ENCODE measurements around the gene TSPYL2. TPM values are rescaled to one million over a fixed set of nuclear protein-coding genes. Genes with fewer than 3 reads are reported as not detected.

Gene TSPYL2
- 48.2 and 49.7 TPM in 2 replicates for total RNA-seq

DNA sequence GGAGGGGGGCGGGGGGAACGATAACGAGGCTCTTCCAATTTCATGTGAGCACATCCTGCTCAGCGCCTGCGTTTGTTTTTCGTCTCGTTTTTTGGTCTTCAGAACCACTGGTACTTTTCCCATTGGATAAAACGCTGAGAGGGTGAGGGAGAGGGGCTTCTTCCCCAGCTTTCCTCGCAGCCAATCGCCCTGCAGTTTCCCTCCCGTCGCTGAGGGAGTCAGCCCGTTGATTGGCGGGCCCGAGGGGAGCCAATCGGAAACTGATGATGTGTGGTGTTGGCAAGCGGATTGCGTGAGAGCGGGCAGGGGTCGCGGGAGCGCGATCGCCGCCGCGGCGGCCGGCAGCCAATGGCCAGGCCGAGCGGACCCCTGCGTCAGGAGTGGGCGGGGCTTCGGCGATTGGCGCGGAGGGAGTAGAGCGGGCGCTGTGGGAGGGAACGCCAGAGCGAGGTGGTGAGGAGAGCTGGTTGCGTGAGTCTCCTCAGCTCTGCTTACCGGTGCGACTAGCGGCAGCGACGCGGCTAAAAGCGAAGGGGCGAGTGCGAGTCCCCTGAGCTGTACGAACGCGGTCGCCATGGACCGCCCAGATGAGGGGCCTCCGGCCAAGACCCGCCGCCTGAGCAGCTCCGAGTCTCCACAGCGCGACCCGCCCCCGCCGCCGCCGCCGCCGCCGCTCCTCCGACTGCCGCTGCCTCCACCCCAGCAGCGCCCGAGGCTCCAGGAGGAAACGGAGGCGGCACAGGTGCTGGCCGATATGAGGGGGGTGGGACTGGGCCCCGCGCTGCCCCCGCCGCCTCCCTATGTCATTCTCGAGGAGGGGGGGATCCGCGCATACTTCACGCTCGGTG is at the start of gene TSPYL2:
TSS of gene TSPYL2 (plus strand) at position 443 of the 848 bp plus-strand sequence. CDS start at position 575, 132 bp downstream.
- CTCF ChIA-PET, result interaction anchor here (1.0 kb wide), 1 partner anchor 10 kb away, joined by 6 read pairs; no protein-coding TSS in a partner anchor
- ATAC-seq (ENCODE audit: low read depth) (peak; percentile 92), DNase-seq (peak; percentile 85)
- H3K27me3 Mint-ChIP-seq, result no peaks in the 10 kb centered on the region
- TF ChIP-seq, protein P1, sequence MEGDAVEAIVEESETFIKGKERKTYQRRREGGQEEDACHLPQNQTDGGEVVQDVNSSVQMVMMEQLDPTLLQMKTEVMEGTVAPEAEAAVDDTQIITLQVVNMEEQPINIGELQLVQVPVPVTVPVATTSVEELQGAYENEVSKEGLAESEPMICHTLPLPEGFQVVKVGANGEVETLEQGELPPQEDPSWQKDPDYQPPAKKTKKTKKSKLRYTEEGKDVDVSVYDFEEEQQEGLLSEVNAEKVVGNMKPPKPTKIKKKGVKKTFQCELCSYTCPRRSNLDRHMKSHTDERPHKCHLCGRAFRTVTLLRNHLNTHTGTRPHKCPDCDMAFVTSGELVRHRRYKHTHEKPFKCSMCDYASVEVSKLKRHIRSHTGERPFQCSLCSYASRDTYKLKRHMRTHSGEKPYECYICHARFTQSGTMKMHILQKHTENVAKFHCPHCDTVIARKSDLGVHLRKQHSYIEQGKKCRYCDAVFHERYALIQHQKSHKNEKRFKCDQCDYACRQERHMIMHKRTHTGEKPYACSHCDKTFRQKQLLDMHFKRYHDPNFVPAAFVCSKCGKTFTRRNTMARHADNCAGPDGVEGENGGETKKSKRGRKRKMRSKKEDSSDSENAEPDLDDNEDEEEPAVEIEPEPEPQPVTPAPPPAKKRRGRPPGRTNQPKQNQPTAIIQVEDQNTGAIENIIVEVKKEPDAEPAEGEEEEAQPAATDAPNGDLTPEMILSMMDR (IDR thresholded peaks at IDR 0.05), result no peak
- intact Hi-C loops (cut with micrococcal nuclease), result loop anchor here (1.0 to 10.0 kb wide), 7 partner anchors 11 to 1725 kb away; partner anchors contain the start of genes HUWE1, KDM5C, MAGED2 and PHF8
- H3K36me3 Mint-ChIP-seq (ENCODE audit: low read depth), result peaks cover 31% of the 10 kb centered on the region
- peaks cover 27% of the 10 kb centered on the region for H3K4me1 Mint-ChIP-seq
- peak within 1 kb of the TSS; percentile 91 for H3K4me3 Mint-ChIP-seq
- H3K9me3 Mint-ChIP-seq, result no peaks in the 10 kb centered on the region
- peak within 1 kb of the TSS; percentile 98 for H3K27ac Mint-ChIP-seq
- POLR2A ChIA-PET, result interaction anchor here (0.6 to 2.8 kb wide), 14 partner anchors 9 to 1448 kb away, joined by 3 to 21 read pairs (median 6); partner anchors contain the start of genes GNL3L, KANTR and KDM5C

DNA sequence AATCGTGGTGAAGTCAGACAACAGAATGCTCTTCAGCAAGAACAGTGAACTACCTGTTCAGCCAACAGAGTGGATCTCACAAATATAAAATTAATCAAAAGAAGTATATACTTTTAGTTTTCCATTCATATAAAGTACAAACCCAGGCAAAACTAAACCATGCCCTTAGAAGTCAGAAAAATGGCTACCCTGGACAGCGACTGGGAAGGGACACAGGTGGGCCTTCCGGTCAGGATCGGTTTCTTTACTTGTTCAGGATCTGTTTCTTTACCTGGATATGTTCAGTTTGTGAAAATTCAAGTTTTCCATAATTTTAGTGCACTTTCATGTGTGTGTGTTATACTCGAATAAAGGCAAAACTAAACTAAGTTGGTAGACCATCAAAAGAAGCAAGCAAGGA is 46.0 kb upstream of the TSPYL2 start:
- DNase-seq (no peak), ATAC-seq (ENCODE audit: low read depth) (no peak)
- Mint-ChIP-seq H3K27me3 (peaks cover 6% of the 10 kb centered on the region), H3K27ac (no peak overlapping the region), H3K4me3 (no peak overlapping the region), H3K9me3 (no peaks in the 10 kb centered on the region), H3K36me3 (ENCODE audit: low read depth) (no peaks in the 10 kb centered on the region), H3K4me1 (no peaks in the 10 kb centered on the region)
- CTCF ChIA-PET, result no interaction called here
- POLR2A ChIA-PET, result no interaction called here
- TF ChIP-seq, protein P1 (IDR thresholded peaks at IDR 0.05), result no peak
- intact Hi-C loops (cut with micrococcal nuclease), result no loop called here

- DNase-seq (no peak), ATAC-seq (ENCODE audit: low read depth) (no peak)
- no peak overlapping the region for H3K27ac Mint-ChIP-seq
- ChIA-PET CTCF (no interaction called here), POLR2A (no interaction called here)
- no peaks in the 10 kb centered on the region for H3K9me3 Mint-ChIP-seq
- no peaks in the 10 kb centered on the region for H3K36me3 Mint-ChIP-seq (ENCODE audit: low read depth)
- H3K4me1 Mint-ChIP-seq, result no peaks in the 10 kb centered on the region
- intact Hi-C loops (cut with micrococcal nuclease), result no loop called here
- H3K4me3 Mint-ChIP-seq, result no peak overlapping the region
- TF ChIP-seq, protein P1 (IDR thresholded peaks at IDR 0.05), result no peak
- peaks cover 6% of the 10 kb centered on the region for H3K27me3 Mint-ChIP-seq
Observed at GRCh38 chrX:53039236-53039635, 42.9 kb upstream of the TSPYL2 start.

- Mint-ChIP-seq H3K4me1 (peaks cover 3% of the 10 kb centered on the region), H3K9me3 (no peaks in the 10 kb centered on the region), H3K27ac (no peak overlapping the region), H3K4me3 (no peak overlapping the region), H3K27me3 (no peaks in the 10 kb centered on the region), H3K36me3 (ENCODE audit: low read depth) (no peaks in the 10 kb centered on the region)
- ChIA-PET CTCF (no interaction called here), POLR2A (no interaction called here)
- TF ChIP-seq, protein P1 (IDR thresholded peaks at IDR 0.05), result no peak
- ATAC-seq (ENCODE audit: low read depth), result no peak
- intact Hi-C loops (cut with micrococcal nuclease), result no loop called here
- no peak for DNase-seq
Observed at GRCh38 chrX:53044995-53045394, 37.2 kb upstream of the TSPYL2 start.

- DNase-seq, result no peak
- intact Hi-C loops (cut with micrococcal nuclease), result no loop called here
- H3K27ac Mint-ChIP-seq, result no peak overlapping the region
- ChIA-PET CTCF (no interaction called here), POLR2A (no interaction called here)
- H3K9me3 Mint-ChIP-seq, result no peaks in the 10 kb centered on the region
- no peak for ATAC-seq (ENCODE audit: low read depth)
- peaks cover 3% of the 10 kb centered on the region for H3K4me1 Mint-ChIP-seq
- H3K4me3 Mint-ChIP-seq, result no peak overlapping the region
- H3K27me3 Mint-ChIP-seq, result no peaks in the 10 kb centered on the region
- TF ChIP-seq, protein P1 (IDR thresholded peaks at IDR 0.05), result no peak
- no peaks in the 10 kb centered on the region for H3K36me3 Mint-ChIP-seq (ENCODE audit: low read depth)
Observed at GRCh38 chrX:53047228-53047627, 34.9 kb upstream of the TSPYL2 start.
